Astrocyte of the cerebellum (primary cell): ENCODE results near the gene LENG1.

Experiments
- DNase-seq: peaks from one replicate; pipeline ENCODE4 v3.0.0-alpha.2; 2011; ENCODE audit warnings: low read depth
- H3K4me3 ChIP-seq: 2 replicates; pipeline ENCODE4 v1.5.1; 2011; ENCODE audit warnings: mild to moderate bottlenecking, low read depth, low read length, moderate library complexity
- in situ Hi-C: cut with HindIII; loops from 2 replicates; pipeline ENCODE4 v1.10.0; 2017; ENCODE audit warnings: low sequenced_read_pairs
- TF ChIP-seq, protein P1 (sequence below): IDR thresholded peaks from 2 replicates; pipeline ENCODE4 v1.5.1; 2012; ENCODE audit warnings: low read length, low read depth, moderate library complexity, mild to moderate bottlenecking; ENCODE audit errors: missing control alignments

LENG1 gene

DNA sequence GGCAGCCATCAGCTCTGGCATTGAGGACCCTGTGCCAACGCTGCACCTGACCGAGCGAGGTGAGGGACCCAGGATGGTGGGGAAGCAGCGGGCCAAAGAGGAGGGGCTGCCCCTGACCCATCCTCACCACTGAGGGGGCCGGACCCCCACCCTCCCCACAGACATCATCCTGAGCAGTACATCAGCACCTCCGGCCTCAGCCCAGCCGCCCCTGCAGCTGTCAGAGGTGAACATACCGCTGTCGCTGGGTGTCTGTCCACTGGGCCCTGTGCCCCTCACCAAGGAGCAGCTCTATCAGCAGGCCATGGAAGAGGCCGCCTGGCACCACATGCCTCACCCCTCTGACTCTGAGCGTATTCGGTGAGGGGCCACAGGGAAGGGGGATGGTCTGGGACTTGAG is 7.3 kb downstream of the LENG1 start:
- no peak for DNase-seq
- H3K4me3 ChIP-seq: no peak overlapping the region
- in situ Hi-C loops: no loop called here
- TF ChIP-seq, protein P1, sequence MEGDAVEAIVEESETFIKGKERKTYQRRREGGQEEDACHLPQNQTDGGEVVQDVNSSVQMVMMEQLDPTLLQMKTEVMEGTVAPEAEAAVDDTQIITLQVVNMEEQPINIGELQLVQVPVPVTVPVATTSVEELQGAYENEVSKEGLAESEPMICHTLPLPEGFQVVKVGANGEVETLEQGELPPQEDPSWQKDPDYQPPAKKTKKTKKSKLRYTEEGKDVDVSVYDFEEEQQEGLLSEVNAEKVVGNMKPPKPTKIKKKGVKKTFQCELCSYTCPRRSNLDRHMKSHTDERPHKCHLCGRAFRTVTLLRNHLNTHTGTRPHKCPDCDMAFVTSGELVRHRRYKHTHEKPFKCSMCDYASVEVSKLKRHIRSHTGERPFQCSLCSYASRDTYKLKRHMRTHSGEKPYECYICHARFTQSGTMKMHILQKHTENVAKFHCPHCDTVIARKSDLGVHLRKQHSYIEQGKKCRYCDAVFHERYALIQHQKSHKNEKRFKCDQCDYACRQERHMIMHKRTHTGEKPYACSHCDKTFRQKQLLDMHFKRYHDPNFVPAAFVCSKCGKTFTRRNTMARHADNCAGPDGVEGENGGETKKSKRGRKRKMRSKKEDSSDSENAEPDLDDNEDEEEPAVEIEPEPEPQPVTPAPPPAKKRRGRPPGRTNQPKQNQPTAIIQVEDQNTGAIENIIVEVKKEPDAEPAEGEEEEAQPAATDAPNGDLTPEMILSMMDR: no peak

DNA sequence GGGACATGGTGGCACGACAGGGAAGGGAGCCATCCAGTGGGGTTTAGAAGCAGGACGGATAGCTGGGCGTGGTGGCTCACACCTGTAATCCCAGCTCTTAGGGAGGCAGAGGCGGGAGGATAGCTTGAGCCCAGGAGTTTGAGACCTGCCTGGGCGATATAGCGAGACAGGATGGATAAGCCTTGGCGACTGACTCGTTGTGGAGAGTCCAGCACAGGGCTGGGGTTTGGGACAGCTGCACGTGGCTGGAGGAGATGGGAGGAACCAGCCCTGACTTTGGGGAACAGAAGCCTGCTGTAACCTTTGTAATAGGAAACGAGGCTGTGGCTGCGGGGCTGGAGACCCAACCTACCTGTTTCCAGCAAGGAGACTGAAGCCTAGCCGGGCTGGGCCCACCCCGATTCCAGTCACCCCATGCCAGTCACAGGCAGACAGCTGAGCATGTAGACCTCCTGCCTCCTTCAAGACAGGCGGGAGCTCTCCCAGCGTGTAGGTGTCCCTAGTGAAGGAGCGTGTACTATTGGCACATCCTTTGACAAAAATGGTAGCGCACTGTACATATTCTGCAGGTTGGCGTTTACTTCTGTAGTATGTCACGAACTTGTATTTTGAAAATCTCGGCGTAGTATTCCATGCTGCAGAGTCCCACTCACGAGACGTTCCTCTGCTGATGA is 8.0 kb downstream of the LENG1 start:
- no peak for DNase-seq
- in situ Hi-C loops: no loop called here
- H3K4me3 ChIP-seq: no peak overlapping the region
- TF ChIP-seq, protein P1: no peak

DNA sequence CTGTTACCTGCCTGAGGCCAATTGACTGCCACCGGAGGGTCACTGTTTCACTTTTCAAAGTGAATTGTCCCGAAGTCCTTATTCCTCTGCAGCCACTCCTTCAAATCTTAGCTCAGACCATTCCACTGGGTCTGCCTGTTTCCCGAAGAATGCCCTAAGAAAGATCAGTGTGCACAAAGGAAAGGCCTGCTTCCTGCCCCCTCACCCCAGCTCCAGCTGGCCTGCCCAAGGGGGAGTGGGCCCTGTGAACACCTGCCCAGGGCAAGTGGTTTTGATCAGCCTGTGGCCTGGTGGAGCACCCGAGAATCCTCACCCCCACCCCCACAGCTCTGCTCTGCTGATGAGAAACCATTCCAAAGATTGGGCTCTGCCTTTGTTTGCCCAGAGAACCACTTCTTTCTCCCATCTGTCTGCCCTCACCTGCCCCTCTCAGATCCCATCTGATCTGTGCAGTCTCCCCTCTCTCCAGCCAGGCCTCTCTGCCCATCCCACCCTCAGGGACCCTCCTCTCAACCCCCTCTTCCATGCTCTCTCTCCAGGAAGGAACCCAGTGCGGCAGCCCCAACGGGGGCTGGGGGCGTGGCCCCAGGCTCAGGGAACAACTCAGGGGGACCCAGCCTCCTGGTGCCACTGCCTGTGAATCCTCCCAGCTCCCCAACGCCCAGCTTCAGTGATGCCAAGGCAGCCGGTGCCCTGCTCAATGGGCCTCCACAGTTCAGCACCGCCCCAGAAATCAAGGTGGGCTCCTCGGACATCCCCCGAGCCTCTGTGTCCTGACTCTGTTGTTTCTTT is 10.3 kb downstream of the LENG1 start:
- in situ Hi-C loops: no loop called here
- DNase-seq: no peak
- no peak overlapping the region for H3K4me3 ChIP-seq
- TF ChIP-seq, protein P1: no peak

DNA sequence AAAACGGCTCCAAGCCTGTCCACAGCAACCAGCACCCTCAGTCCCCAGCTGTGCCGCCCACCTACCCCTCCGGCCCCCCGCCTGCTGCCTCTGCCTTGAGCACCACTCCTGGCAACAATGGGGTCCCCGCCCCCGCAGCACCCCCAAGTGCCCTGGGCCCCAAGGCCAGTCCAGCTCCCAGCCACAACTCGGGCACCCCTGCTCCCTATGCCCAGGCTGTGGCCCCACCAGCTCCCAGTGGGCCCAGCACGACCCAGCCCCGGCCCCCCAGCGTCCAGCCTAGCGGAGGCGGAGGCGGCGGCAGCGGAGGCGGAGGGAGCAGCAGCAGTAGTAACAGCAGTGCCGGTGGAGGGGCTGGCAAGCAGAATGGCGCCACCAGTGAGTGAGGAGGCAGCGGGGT is 11.4 kb downstream of the LENG1 start:
- no peak overlapping the region for H3K4me3 ChIP-seq
- TF ChIP-seq, protein P1: no peak
- no peak for DNase-seq
- in situ Hi-C loops: no loop called here

DNA sequence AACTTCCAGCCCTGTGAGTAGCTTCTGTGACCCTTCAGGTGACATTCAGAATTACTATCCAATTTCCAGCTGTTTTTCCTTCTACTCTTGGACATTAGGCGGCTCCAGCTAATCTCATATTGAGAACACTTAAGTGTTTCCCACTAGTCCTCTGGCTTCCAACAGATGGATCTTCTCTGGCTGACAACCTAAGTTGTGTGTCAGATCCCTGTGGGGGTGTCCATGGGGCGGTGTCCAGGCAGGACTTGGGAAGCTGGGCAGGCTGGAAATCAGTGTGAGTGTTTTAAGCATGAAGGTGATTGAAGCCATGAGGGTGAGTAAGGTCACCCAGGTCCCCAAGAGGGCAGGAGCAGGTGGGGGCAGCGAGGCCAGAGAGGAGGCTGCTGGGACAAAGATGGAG is 11.8 kb downstream of the LENG1 start:
- DNase-seq: no peak
- in situ Hi-C loops: no loop called here
- TF ChIP-seq, protein P1: no peak
- H3K4me3 ChIP-seq: no peak overlapping the region

DNA sequence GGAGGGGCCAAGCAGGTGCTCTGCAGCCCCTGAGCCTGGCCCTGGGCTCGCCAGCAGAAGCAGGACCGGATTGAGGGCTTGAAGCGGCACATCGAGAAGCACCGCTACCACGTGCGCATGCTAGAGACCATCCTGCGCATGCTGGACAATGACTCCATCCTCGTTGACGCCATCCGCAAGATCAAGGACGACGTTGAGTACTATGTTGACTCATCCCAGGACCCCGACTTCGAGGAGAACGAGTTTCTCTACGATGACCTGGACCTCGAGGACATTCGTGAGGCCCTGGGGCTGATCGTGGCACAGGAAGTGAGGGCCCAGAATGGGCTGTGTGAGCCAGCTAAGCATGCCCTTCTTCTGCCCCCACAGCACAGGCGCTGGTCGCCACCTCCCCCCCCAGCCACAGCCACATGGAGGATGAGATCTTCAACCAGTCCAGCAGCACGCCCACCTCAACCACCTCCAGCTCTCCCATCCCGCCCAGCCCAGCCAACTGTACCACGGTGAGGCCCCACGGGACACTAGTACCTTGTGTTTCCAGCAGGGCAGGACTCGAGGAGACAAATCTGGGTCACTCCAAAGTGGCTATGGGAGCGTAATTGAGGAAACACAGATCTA is 13.9 kb downstream of the LENG1 start:
- DNase-seq: no peak
- in situ Hi-C loops: no loop called here
- no peak overlapping the region for H3K4me3 ChIP-seq
- TF ChIP-seq, protein P1: no peak
